IPS-NIHi11 (cell line): ENCODE measurements around the gene SULT1C2.

ENCODE experiments used
- DNase-seq: peaks from one replicate; pipeline ENCODE4 v3.0.0; 2012; ENCODE audit warnings: mixed read lengths, low spot score

Gene SULT1C2

DNA sequence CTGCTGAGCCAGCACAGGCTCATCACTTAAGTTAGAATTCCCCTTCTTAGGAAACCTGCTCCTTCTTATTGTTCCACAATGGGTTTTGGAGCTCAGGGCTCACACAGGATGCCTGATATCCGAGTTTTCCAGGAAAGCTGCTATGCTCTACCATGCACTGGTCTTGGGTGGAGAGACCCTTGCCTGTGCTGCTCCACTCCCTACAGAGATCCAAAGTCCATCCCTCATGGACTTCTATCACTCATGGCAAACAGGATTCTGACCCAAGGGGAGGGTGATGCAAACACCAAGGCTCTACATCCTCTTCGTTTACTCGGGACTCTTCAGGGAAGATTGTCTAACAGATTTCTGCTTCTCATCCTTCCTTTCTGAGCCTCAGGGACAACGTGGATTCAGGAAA lies 5.2 kb downstream of the SULT1C2 start:
- no peak for DNase-seq

DNA sequence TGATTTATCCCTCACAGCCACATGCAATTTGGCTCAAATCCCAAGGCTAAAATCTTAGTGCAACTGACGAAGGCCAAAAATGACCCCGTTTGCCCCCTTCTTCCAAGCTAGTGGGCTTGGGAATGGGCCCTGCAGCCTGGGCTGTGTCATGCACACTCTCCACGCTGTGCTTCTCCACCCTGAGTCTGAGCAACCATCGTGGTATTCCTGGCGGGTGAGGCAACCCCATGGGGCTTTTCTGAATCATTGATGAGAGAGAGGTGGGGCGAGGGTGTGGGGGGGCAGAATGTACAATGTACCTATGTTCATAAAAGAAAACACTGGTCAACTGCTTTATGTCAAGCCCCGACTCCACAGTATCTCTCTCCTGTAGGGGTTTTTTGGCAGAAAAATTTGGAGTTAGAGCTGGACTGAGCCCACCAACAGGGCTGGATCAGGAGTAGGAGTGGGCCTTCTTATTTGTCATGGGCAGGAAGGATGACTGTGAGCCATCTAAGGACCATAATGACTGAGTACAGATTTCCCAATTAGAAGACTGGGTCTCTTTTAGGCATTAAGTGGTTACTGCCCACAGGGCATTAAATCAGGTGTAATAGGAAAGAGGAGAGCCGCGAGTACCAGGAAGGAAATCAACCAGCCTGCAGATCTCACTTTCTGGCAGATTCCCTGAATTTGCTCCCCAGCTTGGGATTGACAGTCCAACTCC lies 8.9 kb downstream of the SULT1C2 start:
- no peak for DNase-seq

DNA sequence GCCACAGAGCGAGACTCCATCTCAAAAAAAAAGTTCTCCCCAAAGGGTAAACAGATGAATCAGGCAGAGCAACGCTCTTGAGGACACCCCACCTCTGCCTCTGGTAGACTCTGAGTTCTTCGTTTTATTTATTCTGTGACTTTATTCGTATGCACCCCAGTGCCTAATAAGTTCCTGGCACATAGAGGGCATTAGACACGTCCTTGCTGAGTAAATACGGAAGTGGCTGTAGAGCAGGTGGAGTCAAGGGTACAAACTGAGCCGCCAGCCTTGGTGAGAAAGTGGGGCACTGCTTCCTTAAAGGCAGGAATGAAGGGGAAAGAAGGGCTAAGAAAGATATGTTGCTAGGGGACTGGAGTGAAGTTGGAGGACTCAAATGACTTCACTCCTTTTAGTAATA lies 12.9 kb downstream of the SULT1C2 start:
- DNase-seq: no peak

DNA sequence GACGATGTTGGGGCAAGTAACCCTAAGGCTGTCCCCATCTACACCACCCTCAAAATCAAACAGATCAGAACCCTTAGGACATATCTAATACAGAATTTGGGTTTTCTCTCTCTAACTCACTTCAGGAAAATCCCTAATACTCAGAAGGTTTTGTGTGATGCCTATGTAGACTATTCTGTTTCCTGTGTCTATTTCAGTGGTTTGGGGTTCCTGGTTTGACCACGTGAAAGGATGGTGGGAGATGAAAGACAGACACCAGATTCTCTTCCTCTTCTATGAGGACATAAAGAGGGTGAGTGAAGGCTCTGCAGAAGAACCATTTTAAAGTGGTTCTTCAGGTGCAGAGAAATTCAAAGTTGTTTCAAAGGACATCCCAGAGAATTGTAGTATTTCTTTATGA lies 16.3 kb downstream of the SULT1C2 start:
- no peak for DNase-seq

DNA sequence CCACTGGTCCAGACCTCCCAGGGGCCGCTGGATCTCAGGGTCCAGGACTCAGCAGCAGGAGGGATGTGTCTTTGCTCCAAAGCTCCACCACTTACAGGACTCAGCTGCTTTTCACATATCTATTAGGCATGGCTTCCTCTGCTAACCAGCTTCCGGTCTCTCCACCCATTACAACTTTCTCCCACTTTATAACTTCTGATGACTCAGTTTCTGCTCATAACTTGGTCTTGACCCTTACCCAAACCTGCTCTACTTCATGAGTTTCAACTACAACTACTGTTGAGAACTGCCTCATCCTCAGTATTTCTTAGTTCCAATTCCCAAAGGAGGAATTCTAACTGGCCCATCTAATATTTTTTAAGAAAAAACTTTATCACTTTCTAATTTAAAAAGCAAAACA lies 17.2 kb downstream of the SULT1C2 start:
- no peak for DNase-seq

DNA sequence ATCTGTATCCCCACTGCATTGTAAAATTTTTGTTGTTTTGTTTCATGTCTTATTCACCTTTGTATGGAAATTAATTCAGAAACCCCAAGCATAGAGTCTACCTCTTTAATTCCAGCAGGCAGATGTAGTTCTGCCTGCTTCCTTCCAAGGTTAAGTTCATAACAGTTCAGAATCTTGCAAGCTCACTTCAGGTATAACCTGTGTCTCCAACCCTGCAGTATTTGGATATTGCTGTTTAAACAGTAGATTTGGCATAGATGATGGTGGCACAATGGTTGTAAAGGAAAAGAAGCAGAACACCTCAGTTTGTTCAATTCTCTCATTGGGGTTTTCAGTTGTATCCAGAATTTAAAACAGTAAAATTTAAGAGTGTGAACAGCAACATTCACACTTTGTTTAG lies 21.2 kb downstream of the SULT1C2 start:
- no peak for DNase-seq

DNA sequence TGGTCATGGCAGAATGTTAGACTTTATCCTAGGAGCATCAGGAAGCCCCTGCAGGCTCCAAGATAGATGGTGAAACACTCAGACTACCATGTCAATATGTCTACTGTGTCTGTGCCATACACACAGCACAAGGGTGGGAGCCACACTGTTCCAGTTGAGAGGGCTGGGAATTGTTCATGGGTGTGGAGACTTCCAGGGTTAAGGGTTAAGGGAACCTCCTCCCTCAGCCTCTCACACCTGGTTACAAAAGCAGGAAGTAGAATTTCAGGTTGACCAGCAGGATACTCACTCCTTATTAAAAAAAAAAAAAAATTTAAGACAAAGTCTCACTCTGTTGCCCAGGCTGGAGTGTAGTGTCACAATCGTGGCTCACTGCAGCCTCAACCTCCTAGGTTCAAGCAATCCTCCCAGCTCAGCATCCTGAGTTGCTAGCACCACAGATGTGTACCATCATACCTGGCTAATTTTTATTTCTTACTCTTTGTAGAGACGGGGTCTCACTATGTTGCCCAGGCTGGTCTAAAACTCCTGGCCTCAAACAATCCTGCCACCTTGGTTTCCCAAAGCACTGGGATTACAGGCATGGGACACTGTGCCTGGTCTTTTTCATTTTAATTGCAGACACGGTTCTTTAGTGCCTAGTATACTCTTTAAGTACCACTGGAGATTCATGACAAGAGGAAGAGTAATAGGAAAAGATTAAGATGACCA lies 26.0 kb downstream of the SULT1C2 start:
- DNase-seq: no peak

DNA sequence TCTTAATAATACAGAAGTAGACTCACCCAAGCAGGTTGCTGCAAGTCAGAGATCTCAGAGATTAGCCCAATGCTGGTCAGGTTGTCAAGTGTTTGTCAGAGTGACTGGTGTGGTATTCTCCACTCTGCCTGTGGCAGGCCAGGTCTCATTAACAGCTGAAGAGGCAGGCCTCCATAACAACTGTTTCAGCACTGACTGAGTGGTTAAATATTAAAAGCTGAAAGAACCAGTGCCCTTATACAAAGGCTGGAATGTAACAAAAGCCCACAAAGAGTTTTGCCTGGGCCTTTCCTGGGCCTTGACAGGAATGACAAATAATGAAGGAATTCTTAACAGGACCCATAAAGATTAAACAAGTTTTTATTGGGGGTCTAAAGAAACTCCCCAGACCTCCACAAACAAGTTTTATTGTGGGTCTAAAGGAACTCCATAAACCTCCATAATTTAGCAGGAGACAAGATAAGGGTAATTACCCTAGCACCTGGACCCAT lies 26.8 kb downstream of the SULT1C2 start:
- no peak for DNase-seq

DNA sequence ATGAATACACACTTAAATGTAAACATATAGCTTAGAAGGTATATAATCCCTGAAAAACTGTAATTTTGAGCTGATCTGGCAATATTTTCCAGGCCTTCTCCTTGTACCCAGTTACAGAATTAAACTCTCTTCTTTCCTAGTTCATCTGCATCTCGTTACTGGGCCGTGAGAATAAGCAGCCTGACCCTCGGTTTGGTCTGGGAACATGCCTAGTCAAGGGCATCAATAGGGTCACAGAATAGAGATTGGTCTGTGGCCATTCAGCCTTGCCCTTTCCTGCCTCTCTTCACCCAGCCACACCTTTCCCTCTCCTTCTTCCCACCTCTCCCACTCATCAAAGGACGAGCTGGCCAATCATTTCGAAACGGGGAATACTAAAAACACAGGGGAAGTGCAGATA lies 27.3 kb downstream of the SULT1C2 start:
- no peak for DNase-seq

DNA sequence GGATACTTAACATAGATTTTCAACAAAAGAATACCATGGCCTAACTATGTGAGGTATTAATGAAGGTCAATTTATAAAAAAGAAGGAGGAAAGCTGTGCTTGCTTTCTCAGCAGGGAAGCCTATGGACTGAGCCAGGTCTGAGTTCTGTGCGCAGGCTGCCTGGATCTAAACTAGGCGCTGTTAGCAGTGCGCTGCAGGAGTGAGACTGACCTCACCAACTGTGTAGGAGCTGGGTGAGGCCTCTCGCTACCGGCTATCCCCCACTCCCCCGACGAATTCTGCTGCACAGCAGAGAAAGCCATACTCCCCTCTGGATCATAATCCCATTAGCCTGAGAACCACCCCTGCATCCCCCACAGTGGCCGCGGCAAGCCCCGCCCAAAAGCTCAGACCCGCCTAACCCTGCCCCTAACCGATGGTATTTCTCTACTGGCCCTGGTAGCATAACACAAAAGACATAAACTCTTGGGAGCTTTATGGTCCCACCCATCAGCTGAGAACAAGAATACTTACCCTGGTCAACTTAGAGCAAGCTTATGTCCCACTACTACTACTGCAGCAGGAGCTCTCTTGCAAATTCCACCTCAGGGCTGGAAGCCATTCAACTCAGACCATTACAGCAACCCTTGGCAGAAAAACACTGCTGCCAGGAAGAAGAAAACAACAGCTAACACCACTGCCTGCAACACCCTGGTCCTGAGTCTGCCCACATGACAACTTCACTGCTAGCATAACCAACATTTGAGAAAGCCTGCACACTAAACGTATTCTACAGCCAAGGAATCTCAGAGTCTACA lies 28.0 kb downstream of the SULT1C2 start:
- peak; percentile 22 for DNase-seq

DNA sequence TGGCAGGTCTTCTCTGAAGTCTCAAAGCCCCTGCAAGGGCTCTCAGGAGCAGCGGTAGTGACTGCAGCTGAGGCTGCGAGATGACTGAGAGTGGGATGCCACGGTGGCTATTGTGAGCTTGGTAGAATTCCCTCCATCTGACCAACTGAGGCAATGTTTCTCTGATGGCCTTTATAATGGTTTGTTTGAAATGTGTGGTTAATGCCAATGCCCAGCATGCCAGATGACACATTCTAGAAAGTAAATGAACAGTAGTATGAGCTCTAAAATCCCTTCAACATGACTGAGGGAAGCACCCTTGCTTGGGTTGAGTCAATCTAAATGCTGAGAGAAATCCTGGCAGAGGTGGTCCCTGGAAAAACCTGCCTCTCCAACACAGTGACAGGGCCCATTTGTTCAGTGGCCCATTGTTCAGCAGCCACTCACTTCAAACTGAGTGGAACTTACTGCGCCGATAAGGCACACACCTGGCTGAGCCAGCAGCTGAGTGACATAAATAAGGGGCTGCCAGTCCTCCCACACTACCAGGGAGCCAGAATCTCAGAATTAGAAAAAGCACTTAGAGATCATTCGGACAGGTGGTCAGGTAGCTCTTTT lies 31.7 kb downstream of the SULT1C2 start:
- no peak for DNase-seq

DNA sequence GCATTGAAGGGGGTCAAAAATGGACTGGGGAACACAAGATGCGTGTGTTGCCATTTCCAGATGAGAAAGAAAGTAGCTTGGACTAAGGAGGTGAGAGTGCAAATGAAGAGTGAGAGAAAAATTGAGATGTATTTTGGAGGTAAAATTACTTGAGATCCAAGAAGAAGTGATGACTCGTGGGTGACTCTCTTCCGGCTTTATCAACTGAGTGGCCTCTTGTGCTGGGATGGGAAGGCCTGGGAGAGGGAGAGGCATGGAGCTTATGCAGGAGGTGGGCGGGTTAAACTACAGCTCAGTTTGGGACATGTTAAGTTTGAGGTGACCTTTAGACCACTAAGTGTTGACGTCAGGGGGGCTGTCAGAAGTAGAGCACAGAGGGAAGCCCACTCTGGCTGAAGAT lies 34.9 kb downstream of the SULT1C2 start:
- DNase-seq: no peak

DNA sequence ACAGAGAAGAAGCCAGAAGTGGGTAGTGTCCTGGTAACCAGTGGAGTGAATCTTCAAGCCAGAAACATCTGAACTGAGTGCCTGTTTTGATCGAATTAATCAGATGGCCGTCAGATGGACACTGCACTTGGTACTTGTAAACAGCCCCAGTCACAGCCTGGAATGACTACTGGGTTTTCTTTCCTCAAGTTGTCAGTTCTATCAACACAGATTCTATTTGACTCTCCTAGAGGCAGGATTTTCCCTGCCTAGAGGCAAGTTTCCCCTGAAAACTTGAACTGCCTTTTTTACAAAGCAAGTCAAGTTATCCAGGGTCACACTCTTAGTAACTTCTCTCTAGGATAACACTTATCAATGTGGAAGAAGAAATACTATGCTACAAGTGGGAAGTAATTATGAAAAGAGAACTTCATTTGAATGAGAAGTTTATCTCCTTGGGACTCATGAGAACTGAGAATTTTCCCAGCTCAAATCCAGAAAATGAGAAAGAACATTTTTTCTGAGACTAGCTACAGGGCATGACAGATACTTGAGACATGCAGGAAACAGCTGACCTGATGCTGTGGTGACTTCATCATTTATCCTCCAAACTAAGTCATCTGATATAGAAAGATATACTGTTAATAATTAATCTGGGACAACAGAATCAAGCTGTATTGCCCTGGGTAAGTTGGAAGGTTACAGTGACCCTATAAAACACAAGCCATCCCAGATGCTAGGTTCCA lies 36.0 kb downstream of the SULT1C2 start:
- no peak for DNase-seq

DNA sequence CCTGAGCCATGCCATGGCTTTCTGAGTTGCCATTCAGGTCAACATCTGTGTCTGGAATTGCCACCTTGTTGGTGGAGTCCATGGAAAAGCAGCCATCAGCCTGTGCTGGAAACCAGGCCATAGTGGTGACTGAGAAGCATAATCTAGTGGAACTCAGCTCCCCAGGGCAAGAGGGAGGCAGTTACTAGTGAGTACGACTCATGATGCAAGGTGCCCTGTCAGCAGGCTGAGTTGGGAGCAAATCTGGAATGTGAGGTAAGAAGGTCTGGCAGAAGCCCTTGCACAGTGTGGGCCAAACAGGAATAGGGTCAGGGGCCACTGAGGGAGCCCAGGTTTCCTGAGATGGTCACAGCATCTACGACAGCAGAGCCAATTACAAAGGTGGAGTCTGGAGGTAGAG lies 37.1 kb downstream of the SULT1C2 start:
- DNase-seq: no peak

DNA sequence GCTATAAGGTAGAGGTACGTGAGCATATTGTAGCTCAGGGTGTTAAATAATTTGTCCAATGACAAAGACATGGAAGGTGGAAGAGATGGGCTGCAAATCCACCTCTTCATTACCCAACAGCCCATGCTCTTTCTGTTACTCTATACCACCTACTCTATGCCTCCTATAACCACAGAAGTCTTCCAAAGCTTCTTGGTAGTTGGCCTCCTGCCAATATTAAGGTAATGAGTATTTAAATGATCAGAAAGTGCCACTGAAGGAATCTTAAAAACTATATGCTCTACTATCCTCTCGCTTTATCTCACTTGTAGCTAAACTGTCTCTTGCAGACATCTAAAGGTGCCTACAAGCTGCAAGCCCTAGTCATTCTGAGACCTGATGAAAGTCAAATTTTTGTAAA lies 41.1 kb downstream of the SULT1C2 start:
- DNase-seq: no peak

DNA sequence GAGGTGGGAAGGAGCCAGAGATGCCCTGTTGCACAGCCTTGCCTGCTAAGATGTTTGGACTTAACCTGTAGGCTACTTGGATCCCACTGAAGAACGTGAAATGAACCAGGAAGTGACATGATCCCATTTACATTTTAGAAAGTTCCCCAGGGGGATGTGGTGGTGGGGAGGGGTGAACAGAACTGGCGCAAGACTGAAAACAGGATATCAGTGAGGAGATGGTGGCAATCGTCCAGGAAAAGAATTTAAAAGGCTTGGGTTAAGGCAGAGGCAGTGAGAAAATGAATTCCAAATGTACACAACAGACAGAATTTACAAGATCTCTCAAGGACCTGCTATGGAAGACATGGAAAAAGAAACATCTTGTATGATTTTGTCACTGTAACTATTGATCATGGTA lies 42.3 kb downstream of the SULT1C2 start:
- DNase-seq: no peak

DNA sequence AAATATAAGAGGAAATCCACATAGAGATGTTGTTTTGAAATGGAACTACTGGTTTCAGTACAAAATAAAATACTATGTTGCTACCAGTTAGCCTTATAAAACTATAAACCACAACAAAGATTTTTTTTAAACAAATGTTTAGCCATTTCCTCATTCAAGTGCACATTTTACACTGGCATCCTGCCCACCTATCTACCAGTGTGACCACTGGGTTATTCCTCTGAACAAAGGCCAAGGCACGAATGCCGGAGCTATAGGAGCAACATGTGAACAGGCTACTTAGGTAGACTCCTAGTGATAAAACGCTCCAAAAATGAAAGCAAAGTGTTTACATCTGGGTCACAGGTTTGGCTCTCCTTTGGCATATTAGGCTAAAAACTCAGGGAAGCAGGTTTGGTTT lies 57.3 kb downstream of the SULT1C2 start:
- DNase-seq: no peak

DNA sequence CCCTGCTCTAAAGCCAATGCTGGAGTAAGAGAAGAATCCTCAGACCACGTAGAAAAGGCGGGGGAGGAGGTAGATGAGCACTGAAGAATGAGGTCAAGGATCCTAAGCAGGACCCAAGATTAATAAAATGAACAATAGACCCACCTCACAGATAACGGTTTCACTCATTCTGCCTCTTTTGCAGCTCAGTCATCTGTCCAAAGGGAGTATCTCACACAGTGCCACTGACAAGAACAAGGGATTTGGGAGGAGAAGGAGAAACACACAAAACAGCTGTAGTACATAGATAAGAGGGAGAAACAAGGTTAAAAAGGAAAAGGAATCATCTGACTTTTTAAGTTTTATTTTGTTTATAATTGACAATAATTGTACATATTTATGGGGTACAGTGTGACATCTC lies 58.1 kb downstream of the SULT1C2 start:
- DNase-seq: no peak

DNA sequence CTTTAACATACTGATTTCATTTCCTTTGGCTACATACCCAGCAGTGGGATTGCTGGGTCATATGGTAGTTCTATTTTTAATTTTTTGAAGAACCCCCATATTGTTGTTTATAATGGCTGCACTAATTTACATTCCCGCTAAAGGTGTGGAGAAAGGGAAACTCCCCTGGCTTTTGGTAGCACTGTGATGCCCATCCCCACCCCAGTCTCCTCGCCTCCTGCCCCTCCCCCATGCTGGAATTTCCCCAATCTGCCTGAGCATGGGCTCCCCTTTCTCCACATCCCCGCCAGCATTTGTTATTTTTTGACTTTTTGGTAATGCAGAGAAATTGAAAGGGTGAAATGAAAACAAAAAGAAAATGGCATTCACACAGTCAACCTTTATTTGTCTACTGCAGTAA lies 59.1 kb downstream of the SULT1C2 start:
- DNase-seq: no peak

DNA sequence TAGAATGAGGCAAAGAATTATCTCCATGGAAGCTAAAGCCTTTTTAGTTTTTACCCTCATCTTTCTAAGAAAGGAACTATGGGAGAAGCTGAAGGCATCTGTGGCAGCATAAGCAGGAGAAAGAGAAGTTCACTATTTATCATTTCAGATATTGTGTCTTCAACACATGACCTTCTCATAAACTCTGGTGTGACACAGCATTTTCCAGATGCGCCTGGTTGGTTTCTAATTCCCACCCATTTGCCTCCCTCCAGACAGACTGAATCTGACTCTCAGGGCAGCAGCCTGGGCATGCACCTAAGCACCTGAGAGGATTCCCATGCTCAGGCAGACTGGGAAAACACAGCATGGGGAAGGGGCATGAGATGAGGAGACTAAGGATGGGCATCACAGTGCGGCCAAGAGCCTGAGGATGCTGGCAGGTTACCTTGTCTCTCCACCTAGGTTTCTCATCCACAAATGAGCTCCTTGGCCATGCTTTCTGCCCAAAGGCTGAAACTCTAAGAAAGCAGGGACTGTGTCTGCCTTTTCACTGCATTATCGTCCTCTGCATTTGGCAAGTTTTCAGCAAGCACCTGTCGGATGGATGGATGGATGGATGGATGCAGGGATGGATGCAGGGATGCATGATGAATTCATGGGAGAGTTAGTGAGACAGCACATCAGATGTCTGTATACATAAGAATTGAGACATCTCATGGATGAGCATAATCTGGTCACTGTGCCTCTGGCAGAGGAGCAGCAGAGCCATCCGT lies 60.3 kb downstream of the SULT1C2 start:
- no peak for DNase-seq

DNA sequence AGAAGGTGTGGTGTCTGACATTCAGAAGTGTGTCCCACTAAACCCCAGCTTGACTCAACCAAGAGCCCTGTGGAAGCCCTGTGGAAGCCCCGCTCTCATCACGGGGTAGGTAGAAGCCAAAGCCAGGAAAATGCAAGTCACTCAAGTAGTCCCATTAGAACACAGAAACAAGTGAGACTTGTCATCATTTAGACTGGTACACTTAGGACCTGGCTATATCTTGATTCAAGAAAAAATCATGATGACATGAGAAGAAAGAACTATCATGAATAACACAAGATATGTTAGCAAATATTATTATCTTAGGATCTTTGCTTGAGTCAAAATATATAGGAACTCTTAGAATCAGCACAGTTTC lies 60.9 kb downstream of the SULT1C2 start:
- no peak for DNase-seq
